ENCODE measurements around the gene C6.
"Not testable (repeated sequence)": the region's sequence is repeated elsewhere in the genome, so short reads cannot be mapped to it uniquely, and the experiment has no call there.

The C6 gene

DNA sequence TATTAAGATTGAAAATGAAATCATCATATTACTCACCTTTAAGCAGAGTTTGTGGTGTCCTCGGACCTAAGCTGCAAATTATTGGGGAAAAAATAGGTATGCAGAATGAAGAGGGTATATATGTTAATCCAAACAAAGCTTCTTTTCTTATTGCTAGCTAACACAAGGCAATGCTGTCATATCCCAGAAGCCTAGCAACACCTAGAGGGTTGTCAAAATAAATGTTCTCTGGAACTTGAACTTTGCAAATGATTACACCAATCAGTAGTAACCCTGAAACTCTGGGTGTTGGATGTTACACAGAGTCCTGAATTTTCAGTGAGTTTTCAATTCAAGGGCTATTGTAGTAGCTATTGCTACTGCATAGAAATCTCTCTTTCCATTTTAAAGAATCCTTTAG lies at the start of gene C6:
TSS of gene C6 (minus strand) at position 193 of the 400 bp plus-strand sequence. CDS start 10,302 bp downstream, outside the sequence.
- no peak for DNase-seq

DNA sequence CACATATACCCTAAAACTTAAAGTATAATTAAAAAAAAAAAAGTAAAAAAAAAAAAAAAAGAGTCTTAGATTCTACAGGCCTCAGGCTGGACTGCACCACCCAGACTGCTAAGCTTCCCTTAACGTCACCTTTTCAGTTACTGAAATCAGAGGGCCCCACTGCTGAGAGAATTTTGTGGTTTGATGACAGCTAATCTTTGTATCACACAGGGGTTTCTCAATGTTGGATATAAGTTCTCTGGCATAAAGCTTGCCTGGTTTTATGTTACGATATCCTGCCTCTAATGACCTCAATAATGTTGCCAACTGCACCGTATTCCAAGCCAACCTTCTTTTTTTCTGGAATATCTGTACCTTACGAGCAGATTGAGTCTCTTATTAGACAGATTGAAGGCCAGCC lies 43.1 kb upstream of the C6 start:
- no peak for DNase-seq

DNA sequence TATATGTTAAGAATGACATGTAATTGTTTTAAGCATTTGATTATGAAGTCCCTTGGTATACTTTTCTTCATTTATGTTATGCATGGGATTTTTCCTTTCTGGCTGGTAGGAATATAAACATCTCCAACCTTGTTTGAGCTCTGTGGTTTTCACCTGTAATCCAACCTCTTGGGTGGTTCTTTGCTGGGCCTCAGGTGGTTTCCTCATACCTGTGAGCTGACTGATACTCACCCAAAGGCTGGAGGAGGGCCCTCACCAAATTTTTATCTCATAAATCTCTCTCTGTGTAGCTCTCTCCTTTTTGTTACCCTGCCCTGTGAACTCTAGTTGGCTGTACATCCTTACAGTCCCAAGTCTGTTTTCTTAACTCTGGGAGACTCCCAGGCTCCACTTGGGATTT lies 39.8 kb upstream of the C6 start:
- no peak for DNase-seq

DNA sequence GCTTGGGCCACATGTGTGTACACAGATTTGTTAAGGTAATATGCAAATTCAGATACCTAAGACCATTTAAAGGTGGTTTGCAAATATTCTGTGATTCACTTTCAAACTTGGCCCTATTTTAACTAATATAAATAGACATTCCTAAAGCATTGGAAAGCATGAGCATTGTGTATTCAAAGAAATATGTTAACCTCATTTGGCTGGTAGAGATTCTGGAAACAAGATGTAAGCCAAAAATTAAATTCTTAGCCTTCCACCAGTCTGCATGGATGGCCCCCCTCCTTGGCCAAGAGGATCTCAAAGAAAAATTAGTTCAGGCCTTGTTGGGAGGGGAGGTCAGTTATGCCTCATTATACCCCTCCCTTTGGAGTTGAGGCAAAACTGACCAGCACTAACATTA lies 38.7 kb upstream of the C6 start:
- DNase-seq, result no peak

DNA sequence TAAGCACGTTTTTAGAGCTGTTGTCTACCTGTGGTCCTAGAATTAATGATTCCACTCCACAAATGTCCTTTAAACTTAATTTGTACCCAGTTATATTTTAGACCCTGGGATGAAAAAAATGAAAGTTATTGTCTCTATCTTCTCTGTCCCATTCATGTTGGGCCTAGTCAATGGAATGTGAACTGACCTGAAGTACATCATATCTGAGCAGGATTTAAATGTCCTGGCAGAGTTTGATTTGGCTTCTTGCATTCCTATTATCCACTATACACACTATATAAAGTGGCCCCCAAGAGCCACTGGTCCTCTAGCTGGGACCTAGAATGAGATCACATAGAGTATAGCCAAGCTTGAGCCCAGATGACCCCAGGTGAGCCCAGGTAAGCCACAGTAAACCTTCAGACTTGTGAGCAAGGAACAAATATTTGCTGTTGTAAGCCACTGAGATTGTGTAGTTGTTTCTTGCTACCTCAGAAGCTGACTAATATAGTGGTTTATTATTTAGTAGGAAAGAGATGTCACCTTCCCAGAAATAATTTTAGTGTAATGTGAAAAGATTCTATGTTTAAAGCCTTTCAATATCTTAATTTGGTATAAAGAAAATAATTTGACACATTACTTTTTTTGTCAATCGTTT lies 37.1 kb upstream of the C6 start:
- DNase-seq, result no peak

DNA sequence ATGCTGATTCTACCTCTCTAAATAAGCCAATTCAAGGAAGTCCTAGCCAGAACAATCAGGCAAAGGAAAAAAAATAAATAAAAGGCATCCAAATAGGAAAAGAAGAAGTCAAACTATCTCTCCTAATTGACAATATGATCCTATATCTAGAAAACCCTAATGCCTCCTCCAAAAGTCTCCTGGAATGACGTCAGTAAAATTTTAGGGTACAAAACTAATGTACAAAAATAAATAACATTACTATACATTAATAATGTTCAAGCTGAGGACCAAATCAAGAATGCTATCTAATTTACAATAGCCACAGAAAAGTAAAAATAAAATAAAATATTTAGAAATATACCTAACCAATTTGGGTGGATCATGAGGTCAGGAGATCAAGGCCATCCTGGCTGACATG lies 33.8 kb upstream of the C6 start:
- DNase-seq, result no peak

DNA sequence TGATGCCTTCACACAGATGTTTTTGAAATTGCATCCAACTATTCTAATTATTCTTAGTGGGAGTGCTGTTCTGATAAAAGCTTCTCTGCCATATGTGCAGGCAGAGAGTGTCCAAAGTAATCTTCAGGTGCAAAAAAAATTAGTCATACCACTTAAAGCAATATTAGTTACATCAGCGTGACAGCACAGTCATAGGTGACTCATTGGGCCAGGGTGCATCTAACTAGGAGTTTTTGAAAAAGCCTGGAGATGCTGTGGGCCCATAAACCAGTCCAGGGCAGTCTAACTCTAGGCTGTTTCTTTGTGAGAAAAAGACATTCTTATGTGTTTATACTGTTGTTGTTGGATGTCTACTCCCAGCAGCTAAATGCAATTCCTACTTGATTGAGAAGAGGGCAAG lies 33.0 kb upstream of the C6 start:
- DNase-seq, result peak in 1 of 2 experiments; percentile 17

DNA sequence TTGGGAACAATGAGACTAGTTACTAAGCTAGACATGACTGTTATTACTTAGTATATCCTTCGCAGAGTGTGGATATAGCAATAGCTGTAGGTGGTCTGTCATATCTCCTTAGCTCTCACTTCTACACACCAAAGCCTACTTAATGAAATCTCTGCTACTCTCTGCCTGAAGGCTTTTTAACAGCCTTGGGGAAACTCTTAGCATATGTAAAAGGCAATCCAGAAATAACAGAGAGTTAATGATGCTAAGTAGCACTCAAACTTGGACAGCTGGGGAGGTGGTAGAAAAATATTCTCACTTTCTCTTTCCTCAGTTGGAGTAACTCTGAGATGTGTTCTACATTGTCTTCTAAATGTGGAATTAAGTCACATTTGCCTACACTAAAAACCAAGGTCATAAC lies 30.2 kb upstream of the C6 start:
- DNase-seq, result no peak

DNA sequence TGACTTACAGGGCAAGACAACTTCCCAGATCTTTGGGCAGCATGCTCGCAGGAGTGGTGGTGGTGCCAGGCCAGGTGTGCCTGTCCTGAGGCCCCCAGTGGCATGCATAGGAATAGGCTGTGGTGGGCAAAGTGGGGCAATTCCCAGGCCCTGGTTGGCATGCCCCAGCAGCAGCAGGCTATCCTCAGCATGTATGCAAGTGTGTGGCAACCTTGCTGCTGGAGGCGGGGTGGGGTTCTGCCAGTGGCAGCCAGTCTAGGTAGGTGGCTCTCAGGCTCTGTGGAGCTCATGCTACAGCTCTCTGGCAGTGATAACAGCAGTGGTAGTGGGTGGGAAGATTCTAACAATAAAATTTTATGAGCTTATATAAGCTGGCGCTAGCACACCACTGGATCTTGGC lies 27.7 kb upstream of the C6 start:
- no peak for DNase-seq

DNA sequence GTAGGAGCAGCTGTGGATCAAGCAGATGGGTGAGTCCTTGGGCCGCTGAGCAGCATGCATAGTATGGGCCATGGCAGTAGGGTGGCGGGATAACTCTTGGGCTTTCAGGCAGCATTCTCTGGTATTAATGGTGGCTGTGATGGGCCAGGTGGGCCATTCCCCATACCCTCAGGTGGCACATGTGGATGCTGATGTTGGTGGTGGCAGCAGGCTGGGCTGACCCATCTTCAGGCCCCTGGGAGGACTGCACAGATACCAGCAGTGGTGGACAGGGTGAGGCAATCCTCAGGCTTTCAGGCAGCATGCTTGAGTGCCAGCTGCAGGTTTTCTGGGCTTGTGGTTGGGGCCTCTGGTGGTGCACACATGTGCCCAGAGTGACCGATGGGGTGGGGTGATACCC lies 27.1 kb upstream of the C6 start:
- DNase-seq, result no peak

DNA sequence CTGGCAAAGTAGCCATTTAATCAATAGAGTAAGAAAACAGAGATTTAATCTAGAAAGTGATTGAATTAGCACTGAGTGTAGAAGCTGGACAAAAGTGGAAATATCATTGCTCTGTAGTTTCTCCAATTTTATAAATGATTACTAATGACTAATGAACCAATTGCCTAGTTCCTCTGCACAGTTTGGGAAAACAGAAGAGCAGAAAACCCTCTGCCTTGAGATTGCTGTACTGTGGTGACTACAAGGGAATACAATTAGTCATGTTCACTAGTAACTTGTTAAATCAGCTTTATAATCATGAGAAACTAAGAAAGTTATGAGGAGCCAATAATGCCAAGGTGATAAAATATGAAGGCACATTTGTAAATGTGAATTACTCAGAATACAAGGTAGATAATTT lies 21.1 kb upstream of the C6 start:
- no peak for DNase-seq

DNA sequence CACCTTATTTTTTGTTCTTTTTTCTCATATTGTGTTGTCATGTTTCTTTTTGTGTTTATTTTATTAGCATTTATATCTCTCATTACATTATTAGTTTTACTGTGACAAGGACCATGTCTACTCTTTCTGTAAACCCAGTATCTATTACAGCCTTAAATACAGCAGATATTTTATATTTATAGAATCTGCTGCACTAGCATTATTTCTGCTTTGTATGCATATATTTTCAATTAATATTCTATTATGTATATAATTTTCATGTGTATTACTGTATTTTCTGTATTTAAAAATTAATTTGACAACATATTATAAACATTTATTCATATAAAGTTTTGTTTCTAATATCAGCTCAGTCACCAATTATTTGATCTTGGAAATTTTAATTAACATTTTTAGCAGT lies 19.5 kb upstream of the C6 start:
- DNase-seq, result no peak

DNA sequence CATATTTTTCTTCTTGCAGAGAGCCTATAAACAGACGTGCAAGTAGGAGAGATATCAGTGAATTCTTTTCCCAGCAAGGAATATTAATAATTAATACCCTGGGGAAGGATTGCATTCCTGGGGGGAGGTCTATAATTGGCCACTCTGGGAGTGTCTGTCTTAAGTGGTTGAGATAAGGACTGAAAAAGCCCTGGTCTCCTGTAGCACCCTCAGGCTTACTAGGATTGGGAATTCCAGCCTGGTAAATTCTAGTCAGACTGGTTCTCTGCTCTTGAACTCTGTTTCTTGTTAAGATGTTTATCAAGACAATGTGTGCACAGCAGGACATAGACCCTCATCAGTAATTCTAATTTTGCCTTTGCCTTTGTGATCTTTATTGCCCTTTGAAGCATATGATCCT lies 16.9 kb upstream of the C6 start:
- DNase-seq, result not testable (repeated sequence)

DNA sequence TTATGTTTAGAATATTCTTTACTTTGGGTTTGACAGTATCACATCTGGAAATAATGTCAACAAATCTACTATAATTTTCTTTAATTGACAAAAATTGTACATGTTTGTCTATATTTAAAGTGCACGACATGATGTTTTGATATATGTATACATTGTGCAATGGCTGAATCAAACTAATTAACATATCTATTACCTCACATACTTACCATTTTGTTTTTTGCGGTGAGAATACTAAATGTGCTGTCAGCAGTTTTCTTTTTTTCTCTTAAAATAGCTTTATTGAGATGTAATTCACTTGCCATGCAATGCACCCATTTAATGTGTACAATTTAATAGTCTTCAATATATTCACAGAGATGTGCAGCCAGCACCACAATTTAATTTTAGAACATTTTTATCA lies 10.6 kb upstream of the C6 start:
- DNase-seq, result no peak

DNA sequence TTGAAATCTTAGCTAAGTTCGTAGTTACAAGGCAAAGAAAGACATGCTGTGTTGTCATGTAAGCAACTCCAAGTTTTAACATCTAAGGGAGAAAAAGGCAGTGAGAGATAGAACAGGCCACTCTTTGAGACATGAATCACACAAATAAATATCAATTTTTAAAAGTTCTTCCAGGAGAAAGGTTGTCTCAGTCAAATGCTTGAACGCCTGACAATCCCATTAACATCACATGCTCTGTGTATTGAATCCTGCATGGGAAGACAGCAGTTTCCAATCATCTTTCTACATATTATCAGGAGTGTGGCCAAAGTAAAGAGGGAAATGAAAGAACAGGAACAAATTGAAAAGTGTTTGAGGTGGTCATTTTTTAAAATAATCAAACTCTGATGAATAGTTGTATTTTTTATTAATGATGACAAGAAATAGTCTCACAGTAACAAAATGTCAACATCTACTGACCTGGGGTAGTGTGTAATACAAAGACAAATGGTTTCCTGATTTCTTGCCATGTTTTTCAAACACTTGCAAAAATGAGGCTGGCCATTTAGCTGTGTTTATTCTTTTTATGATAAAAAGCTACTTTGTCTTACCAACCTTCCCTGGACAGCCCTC lies 6.4 kb upstream of the C6 start:
- DNase-seq, result no peak

DNA sequence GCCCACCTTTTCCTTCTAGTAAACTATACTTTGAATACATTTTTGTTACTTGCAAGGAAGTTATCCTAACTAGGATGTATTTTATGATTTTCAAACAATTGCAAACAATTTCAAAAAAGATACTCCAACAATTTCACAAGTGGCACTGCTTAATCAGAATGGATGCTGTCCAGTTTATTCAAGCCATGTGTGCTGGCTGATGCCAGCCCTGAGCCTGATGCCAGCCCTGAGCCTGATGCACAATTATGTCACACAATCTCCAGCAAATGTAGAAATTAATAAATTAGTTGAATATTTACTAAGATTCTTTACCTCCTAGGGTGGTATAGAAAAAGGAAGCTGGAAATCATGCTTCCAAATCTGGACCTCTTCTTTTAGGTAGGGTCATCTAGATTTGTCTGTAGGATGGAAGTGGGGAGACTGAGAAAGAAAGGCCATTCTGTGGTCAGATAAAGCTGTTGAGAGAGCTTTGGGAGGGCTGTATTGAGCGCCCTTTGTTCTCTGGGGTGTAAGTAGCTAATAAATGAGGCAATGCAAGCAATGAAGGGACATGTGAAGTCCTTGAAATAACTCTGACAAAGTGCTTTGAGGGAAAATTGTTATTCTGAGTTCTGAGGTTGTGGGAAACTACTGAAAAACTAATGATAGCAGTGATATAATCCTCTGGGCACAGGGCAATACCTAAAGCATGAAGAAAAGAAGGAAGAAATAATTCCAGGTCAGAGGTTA lies 5.8 kb upstream of the C6 start:
- DNase-seq, result no peak

DNA sequence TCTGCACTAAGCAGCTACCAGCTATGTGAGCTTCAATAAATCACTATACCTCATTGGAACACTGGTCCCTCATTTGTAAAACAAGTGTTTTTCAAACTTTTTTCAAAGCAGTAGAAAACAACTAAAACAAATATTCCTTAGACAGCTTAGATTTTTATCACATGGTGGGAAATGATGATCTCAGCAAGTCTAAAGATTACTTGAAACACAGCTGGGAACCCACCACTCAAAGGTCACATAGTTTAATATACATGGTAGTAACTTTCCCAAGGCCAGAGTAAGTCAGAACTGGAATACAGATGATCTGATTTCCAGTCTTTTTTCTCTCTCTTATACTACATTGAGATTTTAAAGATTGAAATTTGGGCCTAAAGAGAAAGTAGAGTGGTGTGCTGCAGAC lies 850 bp upstream of the C6 start:
- DNase-seq, result no peak

DNA sequence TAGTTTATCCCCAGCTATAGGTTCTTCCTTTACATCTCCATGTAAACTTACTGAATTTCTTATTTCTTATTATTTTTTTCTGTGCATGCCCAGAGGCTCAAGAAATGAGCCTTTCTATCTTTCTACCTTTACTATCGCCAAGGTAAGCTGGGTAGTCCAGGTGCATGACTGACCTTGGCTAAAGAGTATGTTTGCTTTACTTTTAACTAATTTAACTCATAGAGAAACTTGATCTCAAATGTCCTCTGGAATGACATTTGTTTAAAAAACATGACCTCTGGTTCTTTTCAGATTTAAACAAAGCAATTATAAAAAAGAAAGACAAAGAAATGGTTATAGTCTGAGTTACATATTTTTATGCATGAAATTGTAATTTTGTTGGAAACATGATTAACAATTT lies 397 bp downstream of the C6 start:
- no peak for DNase-seq

DNA sequence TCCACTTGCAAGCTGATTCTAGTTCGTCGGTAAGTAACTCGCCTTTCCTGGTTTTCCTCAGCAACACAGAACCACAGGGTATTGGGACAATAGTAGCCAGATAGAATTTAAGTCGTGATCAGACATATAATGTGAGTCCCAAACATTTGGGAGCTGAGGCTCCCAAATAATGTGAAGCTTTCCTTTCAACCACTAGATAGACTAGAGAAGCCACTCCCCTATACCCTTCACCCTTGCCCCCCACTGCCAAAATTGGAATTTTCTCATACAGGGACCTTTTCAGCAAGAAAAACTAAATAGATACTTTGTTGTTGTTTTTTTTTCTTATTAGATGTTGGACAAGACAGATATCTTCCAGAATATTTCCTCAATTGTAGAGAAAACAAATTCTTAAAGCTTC lies 1.9 kb downstream of the C6 start:
- no peak for DNase-seq

DNA sequence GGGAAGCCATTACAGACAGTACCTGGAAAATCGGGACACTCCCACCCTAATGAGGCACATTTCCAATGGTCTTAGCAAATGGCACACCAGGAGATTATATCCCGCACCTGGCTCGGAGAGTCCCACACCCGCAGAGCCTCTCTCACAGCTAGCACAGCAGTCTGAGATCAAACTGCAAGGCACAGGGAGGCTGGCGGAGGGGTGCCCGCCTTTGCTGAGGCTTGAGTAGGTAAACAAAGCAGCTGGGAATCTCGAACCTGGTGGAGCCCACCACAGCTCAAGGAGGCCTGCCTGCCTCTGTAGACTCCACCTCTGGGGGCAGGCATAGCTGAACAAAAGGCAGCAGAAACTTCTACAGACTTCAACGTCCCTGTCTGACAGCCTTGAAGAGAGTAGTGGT lies 7.9 kb downstream of the C6 start:
- DNase-seq, result not testable (repeated sequence)

DNA sequence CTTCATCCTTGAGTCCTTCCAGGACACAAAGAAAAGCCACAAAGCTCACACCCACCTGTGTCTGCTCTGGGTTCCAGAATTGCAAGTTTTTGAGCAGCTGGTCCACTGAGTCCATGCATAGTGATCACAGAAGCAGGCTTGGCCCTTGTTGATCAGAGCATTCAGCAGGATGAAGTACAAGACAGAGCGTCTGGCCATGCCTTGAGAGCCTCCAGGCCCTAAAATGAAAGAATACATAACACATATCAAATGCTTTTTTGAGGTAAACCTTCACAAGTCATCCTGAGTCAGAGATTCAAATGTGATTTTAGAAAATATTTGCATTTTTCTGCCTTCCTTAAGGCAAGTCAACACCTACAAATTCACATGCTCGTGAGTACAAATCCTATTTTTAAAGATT lies 10.3 kb downstream of the C6 start:
- DNase-seq, result no peak

DNA sequence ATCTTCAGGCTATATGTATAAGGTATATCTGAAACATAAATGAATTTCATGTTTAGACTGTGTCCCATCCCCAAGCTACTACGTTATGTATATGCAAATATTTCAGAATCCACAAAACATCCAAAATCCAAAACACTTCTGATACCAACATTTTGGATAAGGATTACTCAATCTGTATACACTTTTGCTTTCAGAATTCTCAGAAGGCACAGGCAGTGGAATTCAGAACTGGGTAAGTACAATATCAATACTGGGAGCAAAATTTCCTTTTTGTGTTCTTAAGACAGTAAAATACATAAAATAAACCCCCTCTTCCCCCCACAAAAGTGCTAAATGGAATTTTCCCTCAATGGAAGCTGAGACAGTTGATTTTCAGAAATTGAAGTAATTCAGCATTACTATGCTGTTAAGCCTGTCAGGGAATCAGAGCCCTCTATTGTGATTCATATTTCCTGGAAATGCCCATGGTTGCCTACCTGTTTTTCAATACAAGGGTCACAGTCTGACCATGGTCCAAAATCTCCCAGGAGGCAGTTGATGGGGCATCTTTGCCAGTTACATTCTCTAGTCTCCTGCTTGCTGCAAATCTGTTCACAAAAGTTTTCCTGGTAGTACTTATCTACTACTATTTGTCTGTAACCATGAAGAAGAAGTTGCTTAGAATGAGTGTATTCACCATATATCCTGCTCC lies 12.1 kb downstream of the C6 start:
- DNase-seq, result no peak

DNA sequence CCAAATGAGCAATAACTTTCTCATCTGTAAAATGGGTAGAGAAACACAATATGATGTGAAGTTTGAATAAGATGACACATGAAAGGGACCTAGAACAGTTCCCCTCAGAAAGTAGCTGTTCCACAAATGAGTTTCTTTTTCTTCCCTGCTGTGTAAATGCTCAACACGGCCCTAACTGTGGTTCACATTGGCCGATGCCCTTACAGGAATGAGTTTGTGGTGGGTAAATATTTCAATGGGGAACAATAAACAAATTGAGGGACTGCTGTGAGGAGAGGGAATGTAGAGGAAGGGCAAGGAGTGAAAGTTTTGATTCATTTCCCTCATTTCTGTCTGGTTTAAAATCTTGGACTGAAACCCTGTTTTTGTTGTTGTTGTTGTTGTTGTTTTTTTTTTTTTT lies 12.8 kb downstream of the C6 start:
- DNase-seq, result no peak

DNA sequence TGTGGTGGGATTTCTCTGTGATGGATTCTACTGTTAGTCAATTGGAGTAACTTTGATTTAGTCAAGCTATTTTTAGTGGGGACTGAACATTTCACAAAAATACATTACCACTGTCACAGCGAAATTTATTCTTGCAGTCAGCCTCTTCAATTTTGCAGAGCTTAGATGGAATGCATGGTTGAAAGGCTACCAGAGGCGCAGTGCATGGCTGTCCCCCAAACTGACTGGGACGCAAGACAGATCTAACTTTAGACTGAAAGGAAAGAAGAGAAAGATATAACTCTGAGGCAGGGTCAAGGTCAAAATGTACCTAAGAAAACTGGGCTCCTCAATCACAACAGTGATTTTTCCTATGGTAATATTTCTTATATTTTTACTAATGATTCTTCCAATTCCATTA lies 13.7 kb downstream of the C6 start:
- DNase-seq, result no peak
